Suprapubic skin (tissue), 4 donors: ENCODE measurements around the gene PROSER2. TPM values are rescaled to one million over a fixed set of nuclear protein-coding genes. Genes with fewer than 3 reads are reported as not detected.
A peak's percentile ranks its signal among the peaks of the same experiment; 100 is the strongest.

ENCODE experiments used
- DNase-seq, 2 donors: peaks; one replicate each; pipeline ENCODE4 v3.0.0-alpha.2; 2019; ENCODE audit warnings: low spot score in 2 of 2
- H3K27ac ChIP-seq: fragments of 200-600 bp; sonication (generic); one replicate; pipeline ENCODE4 v1.5.1; 2019
- H3K27me3 ChIP-seq: fragments of 200-600 bp; sonication (generic); one replicate; pipeline ENCODE4 v1.5.1; 2019
- H3K36me3 ChIP-seq: fragments of 200-600 bp; sonication (generic); one replicate; pipeline ENCODE4 v1.5.1; 2019
- H3K4me1 ChIP-seq: fragments of 200-600 bp; sonication (generic); one replicate; pipeline ENCODE4 v1.5.1; 2019
- H3K4me3 ChIP-seq: fragments of 200-600 bp; sonication (generic); one replicate; pipeline ENCODE4 v1.5.1; 2019; ENCODE audit warnings: mild to moderate bottlenecking
- H3K9me3 ChIP-seq: fragments of 200-600 bp; sonication (generic); one replicate; pipeline ENCODE4 v1.5.1; 2019
- CTCF ChIP-seq, 2 donors: fragments of 200-600 bp in 1 of 2; fragments of 450-650 bp in 1 of 2; sonication (generic) in 1 of 2; IDR thresholded peaks; one replicate each; pipeline ENCODE4 v1.5.1; 2016 to 2019; ENCODE audit warnings: antibody characterized with exemption in 2 of 2, mild to moderate bottlenecking in 1 of 2, moderate library complexity in 1 of 2
- EP300 ChIP-seq: sonication (generic); formaldehyde crosslinking; IDR thresholded peaks from one replicate; pipeline ENCODE4 v1.6.1; 2017; ENCODE audit warnings: antibody characterized with exemption
- POLR2A ChIP-seq, 2 donors: fragments of 450-650 bp; IDR thresholded peaks; one replicate each; pipeline ENCODE4 v1.6.1; 2017; ENCODE audit warnings: antibody characterized with exemption in 2 of 2, mild to moderate bottlenecking in 2 of 2, moderate library complexity in 2 of 2
- POLR2AphosphoS5 ChIP-seq, 3 donors: sonication (generic); formaldehyde crosslinking; IDR thresholded peaks; one replicate each; pipeline ENCODE4 v1.6.1; 2017; ENCODE audit warnings: antibody characterized with exemption in 3 of 3
- WGBS: methylation state at CpG from one replicate; pipeline ENCODE4 v1.1.5; 2018; 5-methylcytosine and 5-hydroxymethylcytosine counted together
- total RNA-seq, 4 donors: library from RNA; depleted of rRNA; stranded (reverse); fragments of >200 nt; gene quantifications; one replicate each; pipeline ENCODE4 v1.1.0, GENCODE V29; 2016

The PROSER2 gene
- total RNA-seq: 1 to 10 TPM; 5.6 to 8.5 (median 6.3) TPM

- H3K27me3 ChIP-seq: peaks cover 7% of the 10 kb centered on the region
- 0% methylated on average over 28 of the region's 114 CpGs for WGBS
- H3K36me3 ChIP-seq: no peaks in the 10 kb centered on the region
- peak in 1 of 2 donors; percentile 64 for DNase-seq
- H3K9me3 ChIP-seq: no peaks in the 10 kb centered on the region
- no peak for TF ChIP-seq EP300
- H3K27ac ChIP-seq: peak within 1 kb of the TSS; percentile 80
- peaks cover 33% of the 10 kb centered on the region for H3K4me1 ChIP-seq
- H3K4me3 ChIP-seq: peak within 1 kb of the TSS; percentile 88
These were observed at the start of gene PROSER2 for GRCh38 chr10:11823122-11823988. TSS of gene PROSER2 (plus strand) at chr10:11823356. CDS start at chr10:11852078, 28,722 bp downstream.

- no peak overlapping the region for H3K4me3 ChIP-seq
- H3K27ac ChIP-seq: no peak overlapping the region
- TF ChIP-seq EP300 (no peak), POLR2A (IDR thresholded peaks at IDR 0.05) (no peak), POLR2AphosphoS5 (IDR thresholded peaks at IDR 0.05) (no peak)
- no peak for DNase-seq
- no peaks in the 10 kb centered on the region for H3K36me3 ChIP-seq
- H3K4me1 ChIP-seq: no peaks in the 10 kb centered on the region
- 65% methylated on average over 14 of the region's 14 CpGs for WGBS
- H3K27me3 ChIP-seq: no peaks in the 10 kb centered on the region
- H3K9me3 ChIP-seq: no peaks in the 10 kb centered on the region
These were observed 49.3 kb upstream of the PROSER2 start for GRCh38 chr10:11773761-11774441.

- Histone ChIP-seq H3K36me3 (no peaks in the 10 kb centered on the region), H3K4me3 (no peak overlapping the region), H3K27me3 (no peaks in the 10 kb centered on the region), H3K27ac (no peak overlapping the region), H3K9me3 (no peaks in the 10 kb centered on the region), H3K4me1 (no peaks in the 10 kb centered on the region)
- TF ChIP-seq EP300 (no peak), POLR2A (IDR thresholded peaks at IDR 0.05) (no peak), POLR2AphosphoS5 (IDR thresholded peaks at IDR 0.05) (no peak), CTCF (IDR thresholded peaks at IDR 0.05) (no peak)
- 71% methylated on average over 5 of the region's 5 CpGs for WGBS
- no peak for DNase-seq
These were observed 47.7 kb upstream of the PROSER2 start for GRCh38 chr10:11775412-11775811.

- WGBS: 71% methylated on average over 3 of the region's 3 CpGs
- Histone ChIP-seq H3K27ac (no peak overlapping the region), H3K4me3 (no peak overlapping the region), H3K27me3 (no peaks in the 10 kb centered on the region), H3K4me1 (no peaks in the 10 kb centered on the region), H3K36me3 (no peaks in the 10 kb centered on the region), H3K9me3 (no peaks in the 10 kb centered on the region)
- no peak for TF ChIP-seq POLR2AphosphoS5 (IDR thresholded peaks at IDR 0.05)
- no peak for DNase-seq
These were observed 47.1 kb upstream of the PROSER2 start for GRCh38 chr10:11776080-11776479.

GRCh38 chr10:11781114-11781513 is 42.0 kb upstream of the PROSER2 start:
- no peak for DNase-seq
- WGBS: 93% methylated on average over 4 of the region's 6 CpGs
- Histone ChIP-seq H3K36me3 (no peaks in the 10 kb centered on the region), H3K9me3 (no peaks in the 10 kb centered on the region), H3K27ac (no peak overlapping the region), H3K27me3 (no peaks in the 10 kb centered on the region), H3K4me3 (no peak overlapping the region), H3K4me1 (no peaks in the 10 kb centered on the region)
- no peak for TF ChIP-seq EP300
- no peak for TF ChIP-seq POLR2AphosphoS5 (IDR thresholded peaks at IDR 0.05)
- no peak for TF ChIP-seq CTCF (IDR thresholded peaks at IDR 0.05)
- TF ChIP-seq POLR2A (IDR thresholded peaks at IDR 0.05): no peak

- Histone ChIP-seq H3K27ac (no peak overlapping the region), H3K9me3 (no peaks in the 10 kb centered on the region), H3K4me1 (no peaks in the 10 kb centered on the region), H3K27me3 (no peaks in the 10 kb centered on the region), H3K36me3 (no peaks in the 10 kb centered on the region), H3K4me3 (no peak overlapping the region)
- TF ChIP-seq CTCF (IDR thresholded peaks at IDR 0.05) (peak; percentile 53 to 72), EP300 (no peak), POLR2A (IDR thresholded peaks at IDR 0.05) (no peak), POLR2AphosphoS5 (IDR thresholded peaks at IDR 0.05) (no peak)
- WGBS: 58% methylated on average over 18 of the region's 18 CpGs
- DNase-seq: no peak
These were observed 40.2 kb upstream of the PROSER2 start for GRCh38 chr10:11782793-11783557.
